Measurements from ENCODE around the gene TTC33.
"Not testable (repeated sequence)": the region's sequence is repeated elsewhere in the genome, so short reads cannot be mapped to it uniquely, and the experiment has no call there.

The TTC33 gene

DNA sequence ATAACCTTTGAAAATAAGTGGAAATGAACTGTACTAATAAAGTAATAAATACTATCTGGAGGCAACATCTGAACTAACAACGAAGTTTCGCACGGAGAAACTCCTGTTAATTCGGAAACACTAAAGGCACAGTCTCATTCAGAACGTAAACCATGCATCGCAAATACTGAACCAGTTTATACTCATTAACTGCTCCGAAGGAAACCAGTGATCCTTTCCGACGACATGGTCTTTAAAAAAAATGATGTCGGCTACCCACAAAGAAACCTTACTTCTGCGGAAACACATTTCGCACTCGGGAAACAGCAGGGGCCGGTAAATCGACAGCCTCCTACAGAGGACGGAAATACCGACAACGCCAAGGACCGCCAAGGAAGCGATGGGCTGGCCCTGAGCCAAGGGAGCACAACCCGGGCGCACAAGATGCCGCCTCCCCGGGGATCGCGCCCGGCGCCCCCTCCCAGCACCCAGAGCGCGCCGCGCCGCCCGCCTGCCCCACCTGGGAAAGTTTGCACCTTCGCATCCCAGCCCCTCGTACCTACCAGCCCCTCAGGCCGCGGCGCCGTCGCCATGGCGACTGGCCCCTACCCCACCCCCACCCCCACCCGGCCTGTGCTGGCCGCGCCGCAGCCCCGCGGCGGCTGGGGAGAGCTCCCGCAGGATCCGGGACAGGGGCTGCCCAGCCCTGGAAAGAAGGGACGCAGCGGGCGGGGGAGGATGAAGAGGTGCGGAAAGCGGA lies 41.7 kb upstream of the TTC33 start:
- Histone ChIP-seq H3K36me3 (ENCODE audit: insufficient read depth, insufficient read length, low read length) (peaks cover 7% of the 10 kb centered on the region), H3K9ac (ENCODE audit: insufficient read length, low read depth) (peak overlapping the region; percentile 89), H3K4me1 (ENCODE audit: insufficient read depth, insufficient read length) (no peaks in the 10 kb centered on the region), H3K4me3 (ENCODE audit: insufficient read length, low read depth) (peak overlapping the region; percentile 80), H3K9me3 (ENCODE audit: insufficient read depth, low read length) (no peaks in the 10 kb centered on the region), H3K27me3 (ENCODE audit: insufficient read depth, insufficient read length) (no peaks in the 10 kb centered on the region)
- TF ChIP-seq SUZ12 (IDR thresholded peaks at IDR 0.05; ENCODE audit: extremely low read depth, insufficient read depth, insufficient read length) (no peak), ZNF274 (IDR thresholded peaks at IDR 0.05; ENCODE audit: low read depth, low read length) (no peak), YY1 (IDR thresholded peaks at IDR 0.05; ENCODE audit: insufficient read depth, insufficient read length) (no peak)
- DNase-seq (ENCODE audit: low read depth, low spot score), result peak; percentile 9

DNA sequence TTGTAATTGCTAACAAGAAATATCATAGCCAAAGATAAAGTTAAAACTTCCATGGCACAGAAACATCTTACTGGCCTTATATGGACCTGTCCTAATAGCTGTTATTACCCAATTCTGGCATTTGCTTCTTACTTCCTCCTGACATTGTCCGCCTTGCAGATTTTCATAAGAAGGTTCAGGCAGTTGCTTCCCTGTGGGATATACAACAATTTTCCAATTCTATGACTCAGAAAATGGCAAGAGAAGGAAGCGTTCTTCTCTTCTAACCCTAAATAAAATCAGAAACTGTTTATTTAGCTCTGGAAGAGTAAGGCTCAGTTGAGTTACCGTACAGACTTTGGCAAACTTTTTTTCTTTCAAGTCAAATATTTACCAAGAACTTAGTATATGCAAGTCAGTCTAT lies 40.7 kb upstream of the TTC33 start:
- Histone ChIP-seq H3K36me3 (ENCODE audit: insufficient read depth, insufficient read length, low read length) (peaks cover 7% of the 10 kb centered on the region), H3K4me3 (ENCODE audit: insufficient read length, low read depth) (peak overlapping the region; percentile 80), H3K27me3 (ENCODE audit: insufficient read depth, insufficient read length) (no peaks in the 10 kb centered on the region), H3K9me3 (ENCODE audit: insufficient read depth, low read length) (no peaks in the 10 kb centered on the region), H3K4me1 (ENCODE audit: insufficient read depth, insufficient read length) (no peaks in the 10 kb centered on the region), H3K9ac (ENCODE audit: insufficient read length, low read depth) (no peak overlapping the region)
- TF ChIP-seq SUZ12 (IDR thresholded peaks at IDR 0.05; ENCODE audit: extremely low read depth, insufficient read depth, insufficient read length) (no peak), ZNF274 (IDR thresholded peaks at IDR 0.05; ENCODE audit: low read depth, low read length) (no peak), YY1 (IDR thresholded peaks at IDR 0.05; ENCODE audit: insufficient read depth, insufficient read length) (no peak)
- DNase-seq (ENCODE audit: low read depth, low spot score), result no peak

DNA sequence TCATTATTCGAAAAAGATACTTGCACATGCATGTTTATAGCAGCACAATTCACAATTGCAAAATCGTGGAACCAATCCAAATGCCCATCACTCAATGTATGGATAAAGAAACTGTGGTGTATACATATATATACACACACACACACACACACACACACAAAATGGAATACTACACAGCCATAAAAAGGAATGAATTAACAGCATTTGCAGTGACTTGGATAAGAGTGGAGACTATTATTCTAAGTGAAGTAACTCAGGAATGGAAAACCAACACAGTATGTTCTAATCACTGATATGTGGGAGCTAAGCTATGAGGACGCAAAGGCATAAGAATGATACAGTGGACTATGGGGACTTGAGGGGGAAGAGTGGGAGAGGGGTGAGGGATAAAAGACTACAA lies 39.1 kb upstream of the TTC33 start:
- not testable (repeated sequence) for DNase-seq (ENCODE audit: low read depth, low spot score); H3K4me1 ChIP-seq (ENCODE audit: insufficient read depth, insufficient read length); H3K27me3 ChIP-seq (ENCODE audit: insufficient read depth, insufficient read length); H3K36me3 ChIP-seq (ENCODE audit: insufficient read depth, insufficient read length, low read length); H3K9ac ChIP-seq (ENCODE audit: insufficient read length, low read depth); H3K4me3 ChIP-seq (ENCODE audit: insufficient read length, low read depth); H3K9me3 ChIP-seq (ENCODE audit: insufficient read depth, low read length)

DNA sequence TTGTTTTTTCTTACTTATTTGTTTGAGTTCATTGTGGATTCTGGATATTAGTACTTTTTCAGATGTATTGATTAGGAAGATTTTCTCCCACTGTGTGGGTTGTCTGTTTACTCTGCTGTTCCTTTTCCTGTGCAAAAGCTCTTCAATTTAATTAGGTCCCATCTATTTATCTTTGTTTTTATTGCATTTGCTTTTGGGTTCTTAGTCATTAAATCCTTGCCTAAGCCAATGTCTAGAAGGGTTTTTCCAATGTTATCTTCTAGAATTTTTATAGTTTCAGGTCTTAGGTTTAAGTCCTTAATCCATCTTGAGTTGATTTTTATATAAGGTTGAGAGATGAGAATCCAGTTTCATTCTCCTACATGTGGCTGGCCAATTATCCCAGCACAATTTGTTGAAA lies 38.6 kb upstream of the TTC33 start:
- not testable (repeated sequence) for DNase-seq (ENCODE audit: low read depth, low spot score); H3K9ac ChIP-seq (ENCODE audit: insufficient read length, low read depth); H3K4me1 ChIP-seq (ENCODE audit: insufficient read depth, insufficient read length); H3K4me3 ChIP-seq (ENCODE audit: insufficient read length, low read depth); H3K9me3 ChIP-seq (ENCODE audit: insufficient read depth, low read length); H3K27me3 ChIP-seq (ENCODE audit: insufficient read depth, insufficient read length); H3K36me3 ChIP-seq (ENCODE audit: insufficient read depth, insufficient read length, low read length)

DNA sequence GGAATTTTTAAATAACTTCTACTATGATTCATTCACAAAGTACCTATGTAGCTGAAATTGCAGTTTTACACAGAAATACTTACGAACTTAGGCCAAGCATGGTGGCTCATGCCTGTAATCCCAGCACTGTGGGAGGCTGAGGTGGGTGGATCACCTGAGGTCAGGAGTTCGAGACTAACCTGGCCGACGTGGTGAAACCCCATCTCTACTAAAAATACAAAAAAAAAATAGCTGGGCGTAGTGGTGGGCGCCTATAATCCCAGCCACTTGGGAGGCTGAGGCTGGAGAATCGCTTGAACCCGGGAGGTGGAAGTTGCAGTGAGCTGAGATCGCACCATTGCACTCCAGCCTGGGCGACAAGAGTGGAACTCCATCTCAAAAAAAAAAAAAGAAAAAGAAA lies 36.9 kb upstream of the TTC33 start:
- H3K27me3 ChIP-seq (ENCODE audit: insufficient read depth, insufficient read length); H3K4me3 ChIP-seq (ENCODE audit: insufficient read length, low read depth); DNase-seq (ENCODE audit: low read depth, low spot score); H3K9me3 ChIP-seq (ENCODE audit: insufficient read depth, low read length); H3K4me1 ChIP-seq (ENCODE audit: insufficient read depth, insufficient read length); H3K9ac ChIP-seq (ENCODE audit: insufficient read length, low read depth): not testable (repeated sequence)
- H3K36me3 ChIP-seq (ENCODE audit: insufficient read depth, insufficient read length, low read length), result peaks cover 11% of the 10 kb centered on the region

DNA sequence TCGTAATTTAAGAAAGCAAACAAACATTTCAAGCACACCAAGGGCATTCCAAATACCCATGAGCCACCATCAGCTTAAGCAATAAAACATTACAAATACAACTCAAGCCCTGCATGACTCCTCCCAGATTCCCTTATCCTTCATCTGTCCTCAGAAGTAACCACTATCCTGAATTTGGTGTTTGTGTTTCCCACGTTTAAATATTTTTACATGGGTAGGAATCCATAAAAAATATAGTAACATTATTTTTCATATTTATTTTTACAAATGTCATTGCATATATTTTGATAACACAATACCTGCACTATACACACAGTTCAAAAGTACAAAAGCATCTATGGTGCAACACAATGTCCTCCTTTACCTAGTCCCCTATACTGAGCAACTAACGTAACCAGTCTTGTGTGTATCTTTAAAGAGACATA lies 36.0 kb upstream of the TTC33 start:
- Histone ChIP-seq H3K36me3 (ENCODE audit: insufficient read depth, insufficient read length, low read length) (peaks cover 11% of the 10 kb centered on the region), H3K9ac (ENCODE audit: insufficient read length, low read depth) (no peak overlapping the region), H3K27me3 (ENCODE audit: insufficient read depth, insufficient read length) (no peaks in the 10 kb centered on the region), H3K4me1 (ENCODE audit: insufficient read depth, insufficient read length) (no peaks in the 10 kb centered on the region), H3K4me3 (ENCODE audit: insufficient read length, low read depth) (no peak overlapping the region), H3K9me3 (ENCODE audit: insufficient read depth, low read length) (no peaks in the 10 kb centered on the region)
- no peak for DNase-seq (ENCODE audit: low read depth, low spot score)
- TF ChIP-seq SUZ12 (IDR thresholded peaks at IDR 0.05; ENCODE audit: extremely low read depth, insufficient read depth, insufficient read length) (no peak), YY1 (IDR thresholded peaks at IDR 0.05; ENCODE audit: insufficient read depth, insufficient read length) (no peak), ZNF274 (IDR thresholded peaks at IDR 0.05; ENCODE audit: low read depth, low read length) (no peak)

DNA sequence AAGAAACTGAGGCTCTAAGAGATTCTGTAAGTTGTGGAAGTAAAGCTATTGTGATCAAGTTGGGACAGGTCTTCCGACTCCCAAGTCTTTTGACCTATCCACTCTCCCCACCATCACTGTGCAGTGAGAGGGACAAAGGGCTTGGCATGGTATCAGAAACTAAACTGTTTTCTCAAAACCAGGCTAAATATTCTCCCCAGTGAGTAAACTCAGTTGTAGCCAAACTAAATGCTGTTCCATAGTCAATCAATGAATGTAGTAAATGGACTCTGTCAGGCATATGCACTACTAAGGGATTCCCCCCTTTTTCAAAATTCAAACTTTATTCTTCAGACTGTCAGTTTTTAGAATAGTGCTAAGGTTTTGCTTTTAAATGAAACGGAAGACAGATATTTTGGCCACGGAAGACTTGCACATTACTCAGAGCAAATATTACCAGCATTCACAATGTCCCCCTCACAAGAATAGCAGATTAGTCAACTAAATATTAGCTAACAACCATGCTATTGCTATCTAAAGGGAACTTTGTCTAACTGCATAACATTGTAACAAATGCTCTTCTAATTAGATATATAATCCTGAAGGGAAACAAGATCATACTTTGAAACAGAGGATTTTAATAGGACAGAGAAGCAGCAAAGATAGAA lies 35.3 kb upstream of the TTC33 start:
- no peaks in the 10 kb centered on the region for H3K9me3 ChIP-seq (ENCODE audit: insufficient read depth, low read length)
- no peaks in the 10 kb centered on the region for H3K4me1 ChIP-seq (ENCODE audit: insufficient read depth, insufficient read length)
- H3K27me3 ChIP-seq (ENCODE audit: insufficient read depth, insufficient read length), result no peaks in the 10 kb centered on the region
- peaks cover 11% of the 10 kb centered on the region for H3K36me3 ChIP-seq (ENCODE audit: insufficient read depth, insufficient read length, low read length)
- H3K9ac ChIP-seq (ENCODE audit: insufficient read length, low read depth), result no peak overlapping the region
- no peak for TF ChIP-seq YY1 (IDR thresholded peaks at IDR 0.05; ENCODE audit: insufficient read depth, insufficient read length)
- TF ChIP-seq ZNF274 (IDR thresholded peaks at IDR 0.05; ENCODE audit: low read depth, low read length), result no peak
- TF ChIP-seq SUZ12 (IDR thresholded peaks at IDR 0.05; ENCODE audit: extremely low read depth, insufficient read depth, insufficient read length), result no peak
- DNase-seq (ENCODE audit: low read depth, low spot score), result no peak
- H3K4me3 ChIP-seq (ENCODE audit: insufficient read length, low read depth), result no peak overlapping the region

DNA sequence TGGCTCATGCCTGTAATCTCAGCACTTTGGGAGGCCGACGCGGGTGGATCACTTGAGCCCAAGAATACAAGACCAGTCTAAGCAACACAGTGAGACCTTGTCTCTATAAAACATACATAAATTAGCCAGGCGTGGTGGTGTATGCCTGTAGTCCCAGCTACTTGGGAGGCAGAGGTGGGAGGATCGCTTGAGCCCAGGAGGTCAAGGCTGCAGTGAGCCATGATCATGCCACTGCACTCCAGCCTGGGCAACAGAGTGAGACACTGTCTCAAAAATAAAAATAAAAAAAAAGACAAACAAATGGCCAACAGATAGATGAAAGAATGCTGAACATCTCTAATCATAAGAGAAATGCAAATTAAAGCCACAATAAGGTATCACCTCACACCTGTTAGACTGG lies 33.2 kb upstream of the TTC33 start:
- DNase-seq (ENCODE audit: low read depth, low spot score); H3K9ac ChIP-seq (ENCODE audit: insufficient read length, low read depth); H3K9me3 ChIP-seq (ENCODE audit: insufficient read depth, low read length); H3K27me3 ChIP-seq (ENCODE audit: insufficient read depth, insufficient read length); H3K4me3 ChIP-seq (ENCODE audit: insufficient read length, low read depth); H3K36me3 ChIP-seq (ENCODE audit: insufficient read depth, insufficient read length, low read length); H3K4me1 ChIP-seq (ENCODE audit: insufficient read depth, insufficient read length): not testable (repeated sequence)

Data from NT2/D1 (cell line).